H9 (cell line): ENCODE results near the gene SPEM3. TPM values are rescaled to one million over a fixed set of nuclear protein-coding genes. Genes with fewer than 3 reads are reported as not detected.

ENCODE experiments used
- DNase-seq: peaks from one replicate; pipeline ENCODE4 v3.0.0-alpha.2; 2017
- H2AFZ ChIP-seq: one replicate; pipeline ENCODE4 v1.6.1; 2013; ENCODE audit warnings: mild to moderate bottlenecking, low read length, control low read depth, moderate library complexity
- H2AK5ac ChIP-seq: 2 replicates; pipeline ENCODE4 v1.6.1; 2013; ENCODE audit warnings: low read length, control low read depth, mixed read lengths; ENCODE audit not compliant: insufficient read length
- H2BK120ac ChIP-seq: one replicate; pipeline ENCODE4 v1.6.1; 2013; ENCODE audit warnings: low read depth, mild to moderate bottlenecking, low read length, control low read depth, inconsistent platforms; ENCODE audit not compliant: poor library complexity, severe bottlenecking
- H2BK12ac ChIP-seq: 2 replicates; pipeline ENCODE4 v1.6.1; 2013; ENCODE audit warnings: low read length, control low read depth, mixed read lengths, low read depth; ENCODE audit not compliant: insufficient read length
- H2BK15ac ChIP-seq: 2 replicates; pipeline ENCODE4 v1.6.1; 2013; ENCODE audit warnings: low read depth, low read length, control low read depth
- H2BK20ac ChIP-seq: one replicate; pipeline ENCODE4 v1.6.1; 2013; ENCODE audit warnings: low read depth, mild to moderate bottlenecking, low read length, control low read depth, inconsistent platforms; ENCODE audit not compliant: poor library complexity, severe bottlenecking
- H2BK5ac ChIP-seq: 2 replicates; pipeline ENCODE4 v1.6.1; 2013; ENCODE audit warnings: low read length, control low read depth, mixed read lengths; ENCODE audit not compliant: insufficient read length
- H3K14ac ChIP-seq: 2 replicates; pipeline ENCODE4 v1.6.1; 2013; ENCODE audit warnings: low read length, control low read depth; ENCODE audit not compliant: insufficient read depth
- H3K18ac ChIP-seq: 2 replicates; pipeline ENCODE4 v1.6.1; 2013; ENCODE audit warnings: low read depth, mild to moderate bottlenecking, mixed read lengths, low read length, control low read depth; ENCODE audit not compliant: insufficient read length
- H3K23ac ChIP-seq: 2 replicates; pipeline ENCODE4 v1.6.1; 2013; ENCODE audit warnings: low read length, control low read depth, mixed read lengths, low read depth; ENCODE audit not compliant: insufficient read length
- H3K23me2 ChIP-seq: 2 replicates; pipeline ENCODE4 v1.6.1; 2013; ENCODE audit warnings: low read depth, mild to moderate bottlenecking, mixed read lengths, low read length, control low read depth; ENCODE audit not compliant: insufficient read length, poor library complexity, severe bottlenecking
- H3K27ac ChIP-seq: 2 replicates; pipeline ENCODE4 v1.5.1; 2013; ENCODE audit warnings: low read length, control low read depth, mixed read lengths, low read depth; ENCODE audit not compliant: insufficient read length
- H3K27me3 ChIP-seq: 2 replicates; pipeline ENCODE4 v1.6.1; 2013; ENCODE audit warnings: low read length, control low read depth, inconsistent platforms; ENCODE audit not compliant: insufficient read depth
- H3K4ac ChIP-seq: 2 replicates; pipeline ENCODE4 v1.6.1; 2013; ENCODE audit warnings: low read depth, mild to moderate bottlenecking, control low read depth, inconsistent platforms, low read length, moderate library complexity
- H3K4me1 ChIP-seq: 2 replicates; pipeline ENCODE4 v1.6.1; 2013; ENCODE audit warnings: low read length, control low read depth, inconsistent platforms; ENCODE audit not compliant: insufficient read depth
- H3K4me2 ChIP-seq: 2 replicates; pipeline ENCODE4 v1.6.1; 2013; ENCODE audit warnings: low read length, control low read depth, mixed read lengths; ENCODE audit not compliant: insufficient read length, insufficient read depth
- H3K56ac ChIP-seq: 2 replicates; pipeline ENCODE4 v1.6.1; 2013; ENCODE audit warnings: low read depth, mild to moderate bottlenecking, mixed read lengths, low read length, control low read depth; ENCODE audit not compliant: insufficient read length
- H3K79me1 ChIP-seq: 2 replicates; pipeline ENCODE4 v1.6.1; 2013; ENCODE audit warnings: low read depth, mild to moderate bottlenecking, moderate library complexity, low read length, control low read depth, inconsistent platforms; ENCODE audit not compliant: insufficient read depth, poor library complexity, severe bottlenecking
- H3K79me2 ChIP-seq: 2 replicates; pipeline ENCODE4 v1.6.1; 2013; ENCODE audit warnings: low read length, control low read depth, inconsistent platforms; ENCODE audit not compliant: insufficient read depth
- H3K9ac ChIP-seq: 2 replicates; pipeline ENCODE4 v1.6.1; 2013; ENCODE audit warnings: low read length, control low read depth, mixed read lengths; ENCODE audit not compliant: insufficient read length; ENCODE audit errors: extremely low read depth
- H3K9me3 ChIP-seq: one replicate; pipeline ENCODE4 v1.6.1; 2013; ENCODE audit warnings: low read depth, low read length, inconsistent platforms; ENCODE audit not compliant: control insufficient read depth
- H3T11ph ChIP-seq: one replicate; pipeline ENCODE4 v1.6.1; 2013; ENCODE audit warnings: mild to moderate bottlenecking, low read length, control low read depth, inconsistent platforms
- H4K20me1 ChIP-seq: one replicate; pipeline ENCODE4 v1.6.1; 2013; ENCODE audit not compliant: control insufficient read depth, insufficient read length, insufficient read depth
- H4K5ac ChIP-seq: 2 replicates; pipeline ENCODE4 v1.6.1; 2013; ENCODE audit warnings: low read depth, mild to moderate bottlenecking, mixed read lengths, low read length, control low read depth; ENCODE audit not compliant: insufficient read length
- H4K8ac ChIP-seq: replicated peaks from 2 replicates; pipeline ENCODE4 v1.6.1; 2013; ENCODE audit warnings: low read length, control low read depth, mixed read lengths, low read depth; ENCODE audit not compliant: insufficient read length
- H4K91ac ChIP-seq: 2 replicates; pipeline ENCODE4 v1.6.1; 2013; ENCODE audit warnings: low read depth, mild to moderate bottlenecking, moderate library complexity, mixed read lengths, low read length, control low read depth; ENCODE audit not compliant: insufficient read length
- H3K27ac Mint-ChIP-seq, 3 experiments: 2 replicates in 2 of 3; 3 replicates in 1 of 3; pipeline ENCODE4 v1.8.0; 2020 to 2021; ENCODE audit warnings: mixed read lengths in 3 of 3, mild to moderate bottlenecking in 1 of 3, moderate library complexity in 1 of 3
- H3K27me3 Mint-ChIP-seq: 2 replicates; pipeline ENCODE4 v1.8.0; 2021; ENCODE audit warnings: low read depth, mild to moderate bottlenecking, moderate library complexity, mixed read lengths
- H3K36me3 Mint-ChIP-seq, 3 experiments: 2 replicates in 2 of 3; 3 replicates in 1 of 3; pipeline ENCODE4 v1.8.0; 2020 to 2021; ENCODE audit warnings: low read depth in 3 of 3, mixed read lengths in 3 of 3; ENCODE audit not compliant: insufficient read depth in 1 of 3
- H3K4me1 Mint-ChIP-seq, 2 experiments: 2 replicates each; pipeline ENCODE4 v1.8.0; 2020; ENCODE audit warnings: mixed read lengths in 2 of 2
- H3K4me3 Mint-ChIP-seq, 2 experiments: 2 replicates in 1 of 2; 3 replicates in 1 of 2; pipeline ENCODE4 v1.8.0; 2020 to 2021; ENCODE audit warnings: mild to moderate bottlenecking in 2 of 2, mixed read lengths in 2 of 2, moderate library complexity in 1 of 2
- H3K9me3 Mint-ChIP-seq, 2 experiments: 2 replicates in 1 of 2; 3 replicates in 1 of 2; pipeline ENCODE4 v1.8.0; 2020; ENCODE audit warnings: mild to moderate bottlenecking in 2 of 2, mixed read lengths in 2 of 2, moderate library complexity in 1 of 2
- WGBS: extraction: QIAGEN DNeasy Blood & Tissue Kit; methylation state at CpG from one replicate; pipeline ENCODE4 v1.1.7; 2013; ENCODE audit warnings: missing lambda C conversion rate, low lambda C conversion rate, mixed read lengths; ENCODE audit not compliant: insufficient read length; ENCODE audit errors: extremely low coverage; 5-methylcytosine and 5-hydroxymethylcytosine counted together
- total RNA-seq: library from RNA; stranded (reverse); gene quantifications from 2 replicates; pipeline ENCODE4 v1.2.1, GENCODE V29; 2021
- TF ChIP-seq, protein P1 (sequence below): fragments of 200-600 bp; sonication (generic); conservative IDR thresholded peaks from 3 replicates; pipeline ENCODE4 v1.8.0; 2021; ENCODE audit warnings: antibody characterized with exemption, mild to moderate bottlenecking

The SPEM3 gene
- total RNA-seq, 1 experiment from 2014 or later, result not detected

DNA sequence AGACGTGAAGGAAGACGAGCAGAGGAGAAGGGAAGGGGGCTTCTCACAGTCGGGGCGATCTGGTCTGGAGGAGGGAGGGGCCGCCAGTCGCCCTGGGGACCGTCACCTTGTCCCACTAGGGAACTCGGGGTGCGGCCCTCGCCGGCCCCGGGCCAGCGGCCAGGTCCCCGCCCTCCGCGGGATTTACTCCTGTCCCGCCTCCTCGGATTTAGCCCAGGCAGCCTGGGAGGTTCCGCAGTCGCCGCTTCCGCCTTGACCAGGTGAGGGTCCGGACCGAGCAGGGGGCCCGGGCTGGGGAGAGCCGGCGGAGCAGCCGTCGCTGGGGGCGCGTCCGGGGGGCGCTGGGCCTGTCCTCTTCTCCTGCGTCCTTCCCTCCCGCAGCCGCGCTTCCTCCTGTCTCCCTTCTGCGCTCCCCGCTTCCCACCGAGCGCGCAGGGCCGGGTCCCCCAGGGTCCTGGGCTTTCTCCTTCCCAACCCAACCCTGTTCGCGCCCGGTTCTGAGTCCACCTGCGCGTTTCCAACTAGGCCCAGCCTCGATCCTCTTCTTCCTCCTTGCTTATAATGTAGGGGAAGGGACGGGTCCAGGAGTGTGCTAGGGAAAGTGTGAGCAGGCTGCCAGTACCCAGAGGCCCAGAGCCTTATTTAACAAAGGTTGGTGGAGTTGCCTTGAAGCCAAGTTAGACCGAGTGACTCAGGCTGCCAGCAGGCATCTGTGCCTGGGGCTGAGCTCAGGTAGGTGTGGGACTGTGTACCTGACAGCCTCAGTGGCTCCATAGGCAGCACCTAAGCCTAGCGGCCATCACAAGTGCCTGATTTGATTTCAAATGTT is 47.6 kb upstream of the SPEM3 start, which contains the start of gene TNK1:
TNK1 (plus strand) TSS at position 235 of the 829 bp plus-strand sequence. CDS start 1,838 bp downstream, outside the sequence.
- Histone ChIP-seq H2BK20ac (no peak within 1 kb of the TSS), H3K14ac (peak within 1 kb of the TSS; percentile 42), H4K8ac (no peak within 1 kb of the TSS), H3K79me1 (no peaks in the 10 kb centered on the region), H4K91ac (no peak within 1 kb of the TSS), H3K56ac (no peak within 1 kb of the TSS), H3K4me1 (no peaks in the 10 kb centered on the region), H2AFZ (peak within 1 kb of the TSS; percentile 53), H2BK5ac (no peak within 1 kb of the TSS), H2BK12ac (no peak within 1 kb of the TSS), H3K4ac (no peak within 1 kb of the TSS), H2BK15ac (no peak within 1 kb of the TSS; the same call in 1 of the 2 replicates), H2AK5ac (no peak within 1 kb of the TSS), H3K9ac (peak within 1 kb of the TSS; percentile 62), H3K18ac (peak within 1 kb of the TSS; percentile 46), H4K20me1 (no peaks in the 10 kb centered on the region), H3K9me3 (no peaks in the 10 kb centered on the region), H4K5ac (no peak within 1 kb of the TSS), H3T11ph (no peak within 1 kb of the TSS), H3K79me2 (no peaks in the 10 kb centered on the region), H3K23me2 (peaks cover 17% of the 10 kb centered on the region), H3K23ac (no peak within 1 kb of the TSS), H2BK120ac (no peak within 1 kb of the TSS), H3K27me3 (peaks cover 11% of the 10 kb centered on the region; the same call in 1 of the 2 replicates), H3K4me2 (peak within 1 kb of the TSS; percentile 75), H3K27ac (no peak within 1 kb of the TSS)
- peaks cover 7% of the 10 kb centered on the region in 2 experiments for H3K9me3 Mint-ChIP-seq
- H3K4me1 Mint-ChIP-seq, result peaks cover 21 to 25% of the 10 kb centered on the region in 2 experiments
- peak within 1 kb of the TSS; percentile 76 to 82 for H3K4me3 Mint-ChIP-seq
- peak; percentile 74 for DNase-seq
- TF ChIP-seq, protein P1, sequence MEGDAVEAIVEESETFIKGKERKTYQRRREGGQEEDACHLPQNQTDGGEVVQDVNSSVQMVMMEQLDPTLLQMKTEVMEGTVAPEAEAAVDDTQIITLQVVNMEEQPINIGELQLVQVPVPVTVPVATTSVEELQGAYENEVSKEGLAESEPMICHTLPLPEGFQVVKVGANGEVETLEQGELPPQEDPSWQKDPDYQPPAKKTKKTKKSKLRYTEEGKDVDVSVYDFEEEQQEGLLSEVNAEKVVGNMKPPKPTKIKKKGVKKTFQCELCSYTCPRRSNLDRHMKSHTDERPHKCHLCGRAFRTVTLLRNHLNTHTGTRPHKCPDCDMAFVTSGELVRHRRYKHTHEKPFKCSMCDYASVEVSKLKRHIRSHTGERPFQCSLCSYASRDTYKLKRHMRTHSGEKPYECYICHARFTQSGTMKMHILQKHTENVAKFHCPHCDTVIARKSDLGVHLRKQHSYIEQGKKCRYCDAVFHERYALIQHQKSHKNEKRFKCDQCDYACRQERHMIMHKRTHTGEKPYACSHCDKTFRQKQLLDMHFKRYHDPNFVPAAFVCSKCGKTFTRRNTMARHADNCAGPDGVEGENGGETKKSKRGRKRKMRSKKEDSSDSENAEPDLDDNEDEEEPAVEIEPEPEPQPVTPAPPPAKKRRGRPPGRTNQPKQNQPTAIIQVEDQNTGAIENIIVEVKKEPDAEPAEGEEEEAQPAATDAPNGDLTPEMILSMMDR, result no peak
- peaks cover 52% of the 10 kb centered on the region for H3K27me3 Mint-ChIP-seq
- no CpG with 5 or more reads among the region's 52 CpGs for WGBS
- H3K27ac Mint-ChIP-seq, result peak within 1 kb of the TSS in 1 of 3 experiments; percentile 8; a peak in 1 of 7 replicates
- peaks cover 5 to 15% (median 12%) of the 10 kb centered on the region in 3 experiments; a peak in 5 of 7 replicates for H3K36me3 Mint-ChIP-seq
